Measurements from ENCODE around the gene EFCAB7. TPM values are rescaled to one million over a fixed set of nuclear protein-coding genes. Genes with fewer than 3 reads are reported as not detected.

EFCAB7 gene
- total RNA-seq, 1 donor from 2014 or later, result 20.4 TPM

DNA sequence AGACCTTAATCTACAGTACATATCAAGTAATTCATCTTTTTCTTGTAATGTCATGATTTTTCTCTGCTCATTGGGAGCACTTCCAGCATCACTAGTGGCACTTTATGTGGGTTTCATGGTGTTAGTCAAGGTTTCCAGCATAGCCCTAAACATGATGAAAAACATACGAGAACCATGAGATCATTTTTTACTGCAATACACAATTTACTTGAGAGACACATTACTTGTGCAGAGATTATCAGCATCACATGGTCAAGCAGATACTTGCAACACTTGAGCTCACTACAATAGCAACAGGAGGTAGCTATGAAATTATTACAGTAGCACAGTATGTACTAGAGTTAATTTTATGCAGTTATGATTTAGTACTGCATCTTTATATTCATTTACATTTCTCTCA, 36.7 kb upstream of the EFCAB7 start:
- Histone ChIP-seq H3K4me2 (no peak overlapping the region), H3K27me3 (no peaks in the 10 kb centered on the region), H3K9ac (no peak overlapping the region), H4K20me1 (ENCODE audit: low read depth) (peaks cover 8% of the 10 kb centered on the region), H3K9me3 (ENCODE audit: low read depth) (no peaks in the 10 kb centered on the region), H2AFZ (replicated peaks) (no peak overlapping the region), H3K4me3 (no peak overlapping the region), H3K79me2 (ENCODE audit: low read depth) (no peaks in the 10 kb centered on the region), H3K4me1 (no peaks in the 10 kb centered on the region), H3K27ac (no peak overlapping the region), H3F3A (ENCODE audit: low read depth) (no peaks in the 10 kb centered on the region), H3K36me3 (no peaks in the 10 kb centered on the region)
- H3K4me3 Mint-ChIP-seq, result no peak overlapping the region
- H3K4me1 Mint-ChIP-seq, result no peaks in the 10 kb centered on the region
- peaks cover 2% of the 10 kb centered on the region for H3K27me3 Mint-ChIP-seq (ENCODE audit: insufficient read depth, low read depth)
- peaks cover 1% of the 10 kb centered on the region for H3K36me3 Mint-ChIP-seq
- DNase-seq (ENCODE audit: low spot score), result no peak
- H3K9me3 Mint-ChIP-seq, result no peaks in the 10 kb centered on the region
- TF ChIP-seq EZH2phosphoT487 (IDR thresholded peaks at IDR 0.05) (no peak), EZH2 (IDR thresholded peaks at IDR 0.05) (no peak)
- TF ChIP-seq, protein P1, sequence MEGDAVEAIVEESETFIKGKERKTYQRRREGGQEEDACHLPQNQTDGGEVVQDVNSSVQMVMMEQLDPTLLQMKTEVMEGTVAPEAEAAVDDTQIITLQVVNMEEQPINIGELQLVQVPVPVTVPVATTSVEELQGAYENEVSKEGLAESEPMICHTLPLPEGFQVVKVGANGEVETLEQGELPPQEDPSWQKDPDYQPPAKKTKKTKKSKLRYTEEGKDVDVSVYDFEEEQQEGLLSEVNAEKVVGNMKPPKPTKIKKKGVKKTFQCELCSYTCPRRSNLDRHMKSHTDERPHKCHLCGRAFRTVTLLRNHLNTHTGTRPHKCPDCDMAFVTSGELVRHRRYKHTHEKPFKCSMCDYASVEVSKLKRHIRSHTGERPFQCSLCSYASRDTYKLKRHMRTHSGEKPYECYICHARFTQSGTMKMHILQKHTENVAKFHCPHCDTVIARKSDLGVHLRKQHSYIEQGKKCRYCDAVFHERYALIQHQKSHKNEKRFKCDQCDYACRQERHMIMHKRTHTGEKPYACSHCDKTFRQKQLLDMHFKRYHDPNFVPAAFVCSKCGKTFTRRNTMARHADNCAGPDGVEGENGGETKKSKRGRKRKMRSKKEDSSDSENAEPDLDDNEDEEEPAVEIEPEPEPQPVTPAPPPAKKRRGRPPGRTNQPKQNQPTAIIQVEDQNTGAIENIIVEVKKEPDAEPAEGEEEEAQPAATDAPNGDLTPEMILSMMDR (IDR thresholded peaks at IDR 0.05), result no peak
- H3K27ac Mint-ChIP-seq, result no peak overlapping the region

DNA sequence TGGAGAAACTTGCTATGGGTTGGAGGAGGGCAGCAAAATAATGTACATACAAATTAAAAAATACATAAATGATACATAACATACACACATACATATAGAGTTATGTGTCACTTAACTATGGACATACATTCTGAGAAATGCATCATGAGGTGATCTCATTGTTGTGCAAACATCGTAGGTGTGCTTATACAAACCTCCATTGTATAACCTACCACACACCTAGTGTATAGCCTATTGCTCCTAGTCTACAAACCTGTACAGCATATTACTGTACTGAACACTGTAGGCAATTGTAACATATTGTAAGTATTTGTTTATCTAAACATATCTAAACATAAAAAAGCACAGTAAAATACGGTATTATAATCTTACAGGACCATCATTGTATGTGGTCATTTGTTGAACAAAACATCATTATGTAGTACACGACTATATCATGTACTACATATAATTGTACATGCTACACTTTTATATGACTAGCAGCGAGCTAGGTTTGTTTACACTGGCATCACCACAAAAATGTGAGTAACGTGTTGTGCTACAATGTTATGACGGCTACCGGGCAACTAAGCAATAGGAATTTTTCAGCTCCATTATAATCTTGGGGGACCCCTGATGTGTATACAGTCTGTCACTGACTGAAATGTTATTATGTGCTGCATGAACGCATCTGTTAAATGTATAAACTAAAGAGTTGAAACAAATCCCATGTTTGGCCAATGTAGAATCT, 35.8 kb upstream of the EFCAB7 start:
- Histone ChIP-seq H3K27ac (no peak overlapping the region), H3K4me2 (no peak overlapping the region), H3K4me3 (no peak overlapping the region), H3K9me3 (ENCODE audit: low read depth) (no peaks in the 10 kb centered on the region), H2AFZ (replicated peaks) (no peak overlapping the region), H3K36me3 (no peaks in the 10 kb centered on the region), H3F3A (ENCODE audit: low read depth) (peaks cover 3% of the 10 kb centered on the region), H3K9ac (no peak overlapping the region), H3K4me1 (peaks cover 5% of the 10 kb centered on the region), H3K27me3 (no peaks in the 10 kb centered on the region), H3K79me2 (ENCODE audit: low read depth) (no peaks in the 10 kb centered on the region), H4K20me1 (ENCODE audit: low read depth) (peaks cover 15% of the 10 kb centered on the region)
- Mint-ChIP-seq H3K36me3 (peaks cover 1% of the 10 kb centered on the region), H3K9me3 (no peaks in the 10 kb centered on the region), H3K27ac (no peak overlapping the region), H3K4me1 (no peaks in the 10 kb centered on the region), H3K4me3 (no peak overlapping the region), H3K27me3 (ENCODE audit: insufficient read depth, low read depth) (peaks cover 2% of the 10 kb centered on the region)
- TF ChIP-seq EZH2phosphoT487 (IDR thresholded peaks at IDR 0.05) (no peak), EZH2 (IDR thresholded peaks at IDR 0.05) (no peak)
- TF ChIP-seq, protein P1 (IDR thresholded peaks at IDR 0.05), result no peak
- no peak for DNase-seq (ENCODE audit: low spot score)

DNA sequence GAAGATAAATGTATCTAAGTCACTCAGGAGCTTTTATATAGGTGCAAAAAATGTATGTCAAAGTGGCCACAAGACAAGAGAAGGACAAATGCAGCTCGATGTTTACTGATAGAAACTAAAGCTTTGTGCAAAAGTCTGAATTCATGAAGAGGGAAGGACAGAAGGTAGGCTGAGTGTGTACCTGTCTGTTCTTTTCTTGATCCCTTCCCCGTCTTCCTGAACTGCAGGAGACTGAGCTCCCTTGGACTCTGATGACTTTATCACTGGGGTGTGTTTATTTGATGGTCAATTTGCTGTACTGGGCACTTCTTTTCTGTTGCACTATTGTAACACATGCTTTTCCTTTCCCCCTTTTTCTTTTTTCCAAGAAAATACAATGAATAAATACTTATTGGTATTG, 25.7 kb upstream of the EFCAB7 start:
- peaks cover 13% of the 10 kb centered on the region for H4K20me1 ChIP-seq (ENCODE audit: low read depth)
- no peak overlapping the region for H3K27ac Mint-ChIP-seq
- H3K79me2 ChIP-seq (ENCODE audit: low read depth), result no peaks in the 10 kb centered on the region

More for the DNA sequence above, 25.7 kb upstream of the EFCAB7 start:
- Histone ChIP-seq H3K4me3 (no peak overlapping the region), H3K9ac (no peak overlapping the region), H3K4me2 (no peak overlapping the region), H3K27ac (no peak overlapping the region), H2AFZ (replicated peaks) (no peak overlapping the region), H3K36me3 (no peaks in the 10 kb centered on the region), H3K4me1 (peaks cover 8% of the 10 kb centered on the region), H3F3A (ENCODE audit: low read depth) (peaks cover 10% of the 10 kb centered on the region), H3K27me3 (no peaks in the 10 kb centered on the region), H3K9me3 (ENCODE audit: low read depth) (no peaks in the 10 kb centered on the region)
- Mint-ChIP-seq H3K4me1 (no peaks in the 10 kb centered on the region), H3K36me3 (peaks cover 23% of the 10 kb centered on the region), H3K27me3 (ENCODE audit: insufficient read depth, low read depth) (no peaks in the 10 kb centered on the region), H3K4me3 (no peak overlapping the region), H3K9me3 (no peaks in the 10 kb centered on the region)
- DNase-seq (ENCODE audit: low spot score), result no peak
- TF ChIP-seq, protein P1 (IDR thresholded peaks at IDR 0.05), result no peak
- TF ChIP-seq EZH2phosphoT487 (IDR thresholded peaks at IDR 0.05), result no peak
- no peak for TF ChIP-seq EZH2 (IDR thresholded peaks at IDR 0.05)
